GM21390 (cell line): ENCODE results near the gene RTL1.

Experiments
- ATAC-seq: cut with Tn5 transposase; IDR thresholded peaks from one replicate; pipeline ENCODE4 v1.9.1; 2021; ENCODE audit not compliant: unreplicated experiment

Gene RTL1

GRCh38 chr14:100882026-100882967 is 21.2 kb downstream of the RTL1 start:
- ATAC-seq = no peak

- no peak for ATAC-seq
These were observed 22.1 kb downstream of the RTL1 start for GRCh38 chr14:100881211-100882025.

DNA sequence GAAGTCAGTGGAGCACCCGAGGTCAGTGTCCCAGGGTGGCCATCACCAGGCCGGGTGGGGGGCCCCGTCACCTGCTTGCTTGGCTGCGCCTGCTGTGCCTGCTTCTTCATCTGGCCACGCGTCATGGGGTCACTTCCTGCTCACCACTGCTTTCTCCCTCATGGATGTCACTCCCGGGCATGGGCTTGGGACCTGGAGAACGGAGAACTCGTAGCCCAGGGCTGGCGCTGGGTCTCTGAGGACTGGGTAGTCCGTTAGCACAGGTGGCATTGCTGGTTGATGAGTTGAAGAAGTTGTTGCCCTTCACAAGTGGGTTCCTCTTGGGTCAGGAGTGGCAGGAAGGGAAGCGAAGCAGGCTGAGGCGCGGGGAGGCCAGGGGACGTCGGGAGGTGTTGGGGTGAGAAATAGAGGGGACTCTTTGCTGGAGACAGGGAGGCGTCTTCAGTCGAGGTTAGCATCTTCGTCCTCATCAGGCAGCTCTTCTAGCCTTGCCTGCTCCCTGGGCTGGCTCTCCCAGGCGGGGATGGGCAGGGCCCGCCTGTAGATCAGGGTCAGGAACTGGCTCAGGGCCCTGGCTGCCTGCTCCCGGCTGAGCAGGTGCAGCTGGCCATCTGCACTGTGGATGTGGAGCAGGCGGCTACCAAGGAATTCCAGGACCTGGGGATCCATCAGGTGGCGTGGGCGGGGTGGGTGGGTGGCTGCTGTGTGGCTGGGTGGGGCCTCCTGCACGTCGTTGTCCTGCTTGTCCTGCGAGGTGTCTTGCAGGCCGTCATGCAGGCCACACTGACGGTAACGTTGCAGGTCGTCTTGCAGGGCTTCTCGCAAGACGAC is 23.0 kb downstream of the RTL1 start:
- ATAC-seq = no peak

GRCh38 chr14:100879782-100880181 is 23.7 kb downstream of the RTL1 start:
- no peak for ATAC-seq

- no peak for ATAC-seq
These were observed 24.3 kb downstream of the RTL1 start for GRCh38 chr14:100879194-100879593.

GRCh38 chr14:100878271-100879146 is 25.0 kb downstream of the RTL1 start:
- no peak for ATAC-seq

- no peak for ATAC-seq
These were observed 27.5 kb downstream of the RTL1 start for GRCh38 chr14:100875861-100876590.

DNA sequence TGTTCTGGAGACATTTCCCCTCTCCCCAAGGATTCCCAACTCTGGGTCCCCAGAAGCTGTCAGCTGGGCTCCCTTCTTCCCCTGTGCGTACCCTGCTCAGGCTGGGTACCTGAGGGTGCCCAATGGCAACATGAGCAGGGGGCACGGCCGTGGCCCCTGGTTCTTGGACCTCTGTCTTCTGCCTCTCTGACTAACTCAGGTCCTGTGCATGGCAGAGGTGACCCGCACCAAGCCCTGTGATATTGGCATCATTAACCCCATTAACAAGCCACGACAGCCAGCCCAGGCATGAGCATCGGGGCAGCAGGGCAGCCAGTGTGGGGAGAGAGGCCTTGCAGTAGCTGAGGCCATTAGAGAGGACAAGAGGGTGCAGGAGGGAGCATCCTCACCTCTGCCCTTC is 28.4 kb downstream of the RTL1 start:
- no peak for ATAC-seq

DNA sequence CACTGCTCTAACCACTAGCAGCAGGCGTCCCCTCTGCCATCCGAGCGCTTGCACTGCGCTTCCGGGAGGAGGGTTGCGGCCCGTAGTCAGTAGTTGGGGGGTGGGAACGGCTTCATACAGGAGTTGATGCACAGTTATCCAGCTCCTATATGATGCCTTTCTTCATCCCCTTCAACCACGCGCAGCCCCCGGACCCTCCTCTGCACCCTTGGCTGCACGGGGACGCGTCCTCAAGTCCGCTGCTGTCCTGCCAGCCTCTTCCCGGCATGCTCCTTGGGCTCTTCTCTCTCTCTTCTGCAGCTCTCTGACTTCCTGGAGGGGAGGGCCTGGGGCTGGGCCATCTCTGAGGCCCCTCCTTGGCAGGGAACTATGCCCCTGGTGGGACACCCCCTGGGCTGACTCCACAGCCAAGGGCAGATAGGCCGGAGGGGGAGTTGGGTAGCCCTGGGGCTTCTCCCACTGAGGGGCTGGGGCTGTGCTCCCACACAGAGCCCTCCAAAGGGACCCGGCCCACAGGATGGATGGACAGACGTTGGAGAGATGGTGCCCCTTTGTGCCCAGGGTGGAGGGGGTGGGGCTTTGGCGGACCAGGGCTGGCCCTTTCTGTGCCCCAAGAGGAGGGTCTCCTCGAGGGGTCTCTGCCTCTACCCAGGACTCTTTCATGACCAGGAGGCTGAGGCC is 29.0 kb downstream of the RTL1 start:
- ATAC-seq = no peak

DNA sequence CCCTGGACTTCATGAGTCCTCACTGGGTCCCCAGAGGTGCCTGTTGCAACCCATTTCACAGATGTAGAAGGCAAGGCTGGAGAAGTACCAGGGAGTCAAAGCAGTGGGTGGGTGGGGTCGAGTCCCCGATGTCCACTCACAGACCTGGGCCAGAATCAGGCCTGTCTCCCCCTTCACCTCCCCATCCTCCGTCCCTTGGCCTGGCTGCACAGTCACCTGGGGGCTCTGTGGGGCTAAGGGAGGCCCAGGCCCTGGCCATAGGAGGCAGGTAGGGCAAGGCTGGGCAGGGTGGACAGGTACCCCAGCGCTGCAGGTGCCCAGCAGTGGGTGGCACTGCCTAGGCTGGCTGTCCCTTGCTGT is 29.5 kb downstream of the RTL1 start:
- no peak for ATAC-seq

GRCh38 chr14:100873096-100873482 is 30.4 kb downstream of the RTL1 start:
- no peak for ATAC-seq

GRCh38 chr14:100872259-100873095 is 31.0 kb downstream of the RTL1 start:
- ATAC-seq = no peak

- no peak for ATAC-seq
These were observed 32.0 kb downstream of the RTL1 start for GRCh38 chr14:100871234-100872186.

GRCh38 chr14:100868621-100869370 is 34.7 kb downstream of the RTL1 start:
- ATAC-seq = no peak

- ATAC-seq = no peak
These were observed 35.7 kb downstream of the RTL1 start for GRCh38 chr14:100867631-100868315.
